SK-N-SH (cell line): ENCODE data around the gene SELENOM. TPM values are rescaled to one million over a fixed set of nuclear protein-coding genes. Genes with fewer than 3 reads are reported as not detected.

Experiments
- CTCF ChIA-PET: fragments of 300-600, 350-600 bp; formaldehyde crosslinking; extraction: SDS; loops from one replicate; lab custom pipeline; 2021; lab: Yijun Ruan, JAX
- POLR2A ChIA-PET: fragments of 350-600 bp; sonication (Branson Sonifier 250); formaldehyde crosslinking; extraction: SDS; loops from one replicate; lab custom pipeline; 2020; ENCODE audit warnings: antibody characterized with exemption, inconsistent platforms; lab: Yijun Ruan, JAX
- DNase-seq: peaks from one replicate; pipeline ENCODE4 v3.0.0; 2012
- H2AFZ ChIP-seq: fragments of 200-600 bp; sonication (generic); 2 replicates; pipeline ENCODE4 v1.8.1; 2016; ENCODE audit warnings: antibody characterized with exemption, mild to moderate bottlenecking, low read depth
- H3F3A ChIP-seq: fragments of 200-600 bp; sonication (generic); replicated peaks from 2 replicates; pipeline ENCODE3; 2016; ENCODE audit warnings: antibody characterized with exemption, mild to moderate bottlenecking; ENCODE audit not compliant: insufficient read depth
- H3K27ac ChIP-seq, 2 experiments: fragments of 200-500 bp in 1 of 2; fragments of 200-600 bp in 1 of 2; sonication (Bioruptor generic) in 1 of 2; sonication (generic), shearing (Covaris generic) in 1 of 2; 2 replicates each; pipeline versions ENCODE4 v1.5.1 to v1.6.1; 2014 to 2016; ENCODE audit warnings: low read depth in 2 of 2, inconsistent platforms in 1 of 2, low read length in 1 of 2, mild to moderate bottlenecking in 1 of 2, mixed read lengths in 1 of 2
- H3K27me3 ChIP-seq: fragments of 200-600 bp; sonication (generic), shearing (Covaris generic); 2 replicates; pipeline ENCODE4 v1.6.1; 2016; ENCODE audit warnings: mixed run types; ENCODE audit not compliant: insufficient read depth
- H3K36me3 ChIP-seq, 2 experiments: fragments of 200-500 bp in 1 of 2; fragments of 200-600 bp in 1 of 2; sonication (Bioruptor generic) in 1 of 2; sonication (generic) in 1 of 2; replicated peaks in 1 of 2; 2 replicates each; pipeline versions ENCODE3 to v1.5.1; 2014 to 2016; ENCODE audit warnings: low read length in 1 of 2, mild to moderate bottlenecking in 1 of 2; ENCODE audit not compliant: insufficient read depth in 2 of 2, control insufficient read depth in 1 of 2
- H3K4me1 ChIP-seq, 2 experiments: fragments of 200-500 bp in 1 of 2; fragments of 200-600 bp in 1 of 2; sonication (Bioruptor generic) in 1 of 2; sonication (generic), shearing (Covaris generic) in 1 of 2; 2 replicates each; pipeline versions ENCODE4 v1.5.1 to v1.6.1; 2014 to 2016; ENCODE audit warnings: low read depth in 1 of 2, low read length in 1 of 2, mixed run types in 1 of 2; ENCODE audit not compliant: insufficient read depth in 2 of 2, control insufficient read depth in 1 of 2
- H3K4me2 ChIP-seq: fragments of 200-600 bp; sonication (generic), shearing (Covaris generic); 2 replicates; pipeline ENCODE4 v1.6.1; 2017; ENCODE audit warnings: mixed run types
- H3K4me3 ChIP-seq, 2 experiments: fragments of 200-500 bp in 1 of 2; fragments of 200-600 bp in 1 of 2; sonication (Bioruptor generic) in 1 of 2; sonication (generic), shearing (Covaris generic) in 1 of 2; 2 replicates each; pipeline versions ENCODE4 v1.5.1 to v1.8.1; 2014 to 2016; ENCODE audit warnings: low read depth in 2 of 2, inconsistent platforms in 1 of 2, low read length in 1 of 2, mild to moderate bottlenecking in 1 of 2, mixed read lengths in 1 of 2, moderate library complexity in 1 of 2
- H3K79me2 ChIP-seq: fragments of 200-600 bp; sonication (generic); 2 replicates; pipeline ENCODE4 v1.8.1; 2017; ENCODE audit warnings: mild to moderate bottlenecking; ENCODE audit not compliant: insufficient read depth
- H3K9ac ChIP-seq: fragments of 200-600 bp; sonication (generic); 2 replicates; pipeline ENCODE4 v1.6.1; 2017; ENCODE audit warnings: mixed run types
- H3K9me2 ChIP-seq: fragments of 200-600 bp; sonication (generic); 2 replicates; pipeline ENCODE4 v1.6.1; 2017; ENCODE audit warnings: mixed run types
- H3K9me3 ChIP-seq: fragments of 200-600 bp; sonication (generic); 2 replicates; pipeline ENCODE4 v1.6.1; 2017; ENCODE audit warnings: mixed run types, mild to moderate bottlenecking, moderate library complexity
- H4K20me1 ChIP-seq: fragments of 200-600 bp; sonication (generic); 2 replicates; pipeline ENCODE4 v1.6.1; 2017; ENCODE audit warnings: mild to moderate bottlenecking, mixed run types; ENCODE audit not compliant: insufficient read depth
- CHD2 ChIP-seq: fragments of 150-350 bp; IDR thresholded peaks from 2 replicates; pipeline ENCODE4 v1.6.1; 2018; ENCODE audit warnings: low read length; ENCODE audit not compliant: partially characterized antibody
- ELF1 ChIP-seq: IDR thresholded peaks from 2 replicates; pipeline ENCODE4 v1.4.0; 2012
- EP300 ChIP-seq, 2 experiments: IDR thresholded peaks; 2 replicates each; pipeline versions ENCODE4 v1.4.0 to v1.6.1; 2012; ENCODE audit warnings: borderline replicate concordance in 1 of 2, low read depth in 1 of 2, low read length in 1 of 2
- FOSL2 ChIP-seq: IDR thresholded peaks from 2 replicates; pipeline ENCODE4 v1.4.0; 2012; ENCODE audit warnings: low read depth, mild to moderate bottlenecking, moderate library complexity, borderline replicate concordance
- FOXM1 ChIP-seq: IDR thresholded peaks from 2 replicates; pipeline ENCODE4 v1.4.0; 2012; ENCODE audit warnings: low read depth, mild to moderate bottlenecking
- GATA2 ChIP-seq: sonication (generic); formaldehyde crosslinking; IDR thresholded peaks from 2 replicates; pipeline ENCODE4 v1.5.0; 2020; ENCODE audit warnings: mild to moderate bottlenecking, missing genetic modification reagents
- JUND ChIP-seq: IDR thresholded peaks from 2 replicates; pipeline ENCODE4 v1.4.0; 2012
- MXI1 ChIP-seq: IDR thresholded peaks from 2 replicates; pipeline ENCODE4 v1.6.1; 2012; ENCODE audit warnings: mild to moderate bottlenecking, low read depth, low read length, improper control_type of control experiment
- NFIC ChIP-seq: IDR thresholded peaks from 2 replicates; pipeline ENCODE4 v1.4.0; 2012; ENCODE audit warnings: borderline replicate concordance
- NRF1 ChIP-seq: IDR thresholded peaks from 2 replicates; pipeline ENCODE4 v1.6.1; 2012; ENCODE audit warnings: low read depth, mild to moderate bottlenecking, low read length
- PBX3 ChIP-seq: IDR thresholded peaks from 2 replicates; pipeline ENCODE4; 2012
- RAD21 ChIP-seq: IDR thresholded peaks from 2 replicates; pipeline ENCODE4 v1.6.1; 2012; ENCODE audit warnings: mild to moderate bottlenecking, low read length
- RCOR1 ChIP-seq: fragments of 150-350 bp; IDR thresholded peaks from 2 replicates; pipeline ENCODE4 v1.6.1; 2017; ENCODE audit warnings: antibody characterized with exemption, low read length
- RXRA ChIP-seq: IDR thresholded peaks from 2 replicates; pipeline ENCODE4 v1.4.0; 2012; ENCODE audit warnings: low read depth, mild to moderate bottlenecking, borderline replicate concordance
- SIN3A ChIP-seq: IDR thresholded peaks from 2 replicates; pipeline ENCODE4 v1.6.1; 2012; ENCODE audit warnings: low read depth, mild to moderate bottlenecking, low read length, moderate library complexity, borderline replicate concordance
- SMC3 ChIP-seq: IDR thresholded peaks from 2 replicates; pipeline ENCODE4 v1.6.1; 2012; ENCODE audit warnings: low read depth, low read length, improper control_type of control experiment
- USF2 ChIP-seq: fragments of 150-350 bp; IDR thresholded peaks from 2 replicates; pipeline ENCODE4 v1.6.1; 2017; ENCODE audit warnings: antibody characterized with exemption, low read length, low read depth, borderline replicate concordance
- WGBS: methylation state at CpG from one replicate; pipeline ENCODE4 v1.1.6; 2017; ENCODE audit warnings: low lambda C conversion rate; 5-methylcytosine and 5-hydroxymethylcytosine counted together
- polyA plus RNA-seq, 3 experiments: library from polyadenylated mRNA; depleted of rRNA; stranded (reverse); fragments of >200 nt; gene quantifications; 2 replicates each; pipeline ENCODE4 v1.2.3, GENCODE V29; 2012
- TF ChIP-seq, protein P1 (sequence below): IDR thresholded peaks from 2 replicates; pipeline ENCODE4 v1.4.0; 2012; ENCODE audit warnings: low read depth, borderline replicate concordance
- TF ChIP-seq, protein P2 (sequence below): IDR thresholded peaks from 2 replicates; pipeline ENCODE4 v1.4.0; 2012; ENCODE audit warnings: low read depth, borderline replicate concordance
- TF ChIP-seq, protein P3 (sequence below): fragments of 200-600 bp; sonication (generic); IDR thresholded peaks from 2 replicates; pipeline ENCODE4 v1.6.1; 2017; ENCODE audit warnings: antibody characterized with exemption, mild to moderate bottlenecking, moderate library complexity

The SELENOM gene
- polyA plus RNA-seq, 1 of the 3 experiments (the other 2 are of a cell fraction) = 117 TPM

GRCh38 chr22:31088233-31088986 is 19.0 kb downstream of the SELENOM start:
- peaks cover 9 to 16% of the 10 kb centered on the region in 2 experiments; a peak in 2 of 4 replicates for H3K4me1 ChIP-seq
- no peak overlapping the region for H3K4me2 ChIP-seq
- TF ChIP-seq SMC3 = no peak
- TF ChIP-seq RCOR1 = no peak
- TF ChIP-seq RXRA = no peak
- no peak for TF ChIP-seq JUND
- TF ChIP-seq, protein P1, sequence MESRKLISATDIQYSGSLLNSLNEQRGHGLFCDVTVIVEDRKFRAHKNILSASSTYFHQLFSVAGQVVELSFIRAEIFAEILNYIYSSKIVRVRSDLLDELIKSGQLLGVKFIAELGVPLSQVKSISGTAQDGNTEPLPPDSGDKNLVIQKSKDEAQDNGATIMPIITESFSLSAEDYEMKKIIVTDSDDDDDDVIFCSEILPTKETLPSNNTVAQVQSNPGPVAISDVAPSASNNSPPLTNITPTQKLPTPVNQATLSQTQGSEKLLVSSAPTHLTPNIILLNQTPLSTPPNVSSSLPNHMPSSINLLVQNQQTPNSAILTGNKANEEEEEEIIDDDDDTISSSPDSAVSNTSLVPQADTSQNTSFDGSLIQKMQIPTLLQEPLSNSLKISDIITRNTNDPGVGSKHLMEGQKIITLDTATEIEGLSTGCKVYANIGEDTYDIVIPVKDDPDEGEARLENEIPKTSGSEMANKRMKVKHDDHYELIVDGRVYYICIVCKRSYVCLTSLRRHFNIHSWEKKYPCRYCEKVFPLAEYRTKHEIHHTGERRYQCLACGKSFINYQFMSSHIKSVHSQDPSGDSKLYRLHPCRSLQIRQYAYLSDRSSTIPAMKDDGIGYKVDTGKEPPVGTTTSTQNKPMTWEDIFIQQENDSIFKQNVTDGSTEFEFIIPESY = no peak
- TF ChIP-seq ELF1 = no peak
- TF ChIP-seq FOSL2 = no peak
- TF ChIP-seq EP300 (IDR thresholded peaks at IDR 0.05; ENCODE audit: borderline replicate concordance in 1 of 2, low read depth in 1 of 2, low read length in 1 of 2) = no peak
- TF ChIP-seq, protein P2, sequence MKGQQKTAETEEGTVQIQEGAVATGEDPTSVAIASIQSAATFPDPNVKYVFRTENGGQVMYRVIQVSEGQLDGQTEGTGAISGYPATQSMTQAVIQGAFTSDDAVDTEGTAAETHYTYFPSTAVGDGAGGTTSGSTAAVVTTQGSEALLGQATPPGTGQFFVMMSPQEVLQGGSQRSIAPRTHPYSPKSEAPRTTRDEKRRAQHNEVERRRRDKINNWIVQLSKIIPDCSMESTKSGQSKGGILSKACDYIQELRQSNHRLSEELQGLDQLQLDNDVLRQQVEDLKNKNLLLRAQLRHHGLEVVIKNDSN = no peak
- no peak for TF ChIP-seq RAD21
- no peak for TF ChIP-seq SIN3A
- TF ChIP-seq USF2 = no peak
- no peak for TF ChIP-seq MXI1
- TF ChIP-seq FOXM1 = no peak
- TF ChIP-seq PBX3 = no peak
- TF ChIP-seq CHD2 = no peak
- no peak for TF ChIP-seq GATA2 (CRISPR knock-in tag)
- TF ChIP-seq, protein P3, sequence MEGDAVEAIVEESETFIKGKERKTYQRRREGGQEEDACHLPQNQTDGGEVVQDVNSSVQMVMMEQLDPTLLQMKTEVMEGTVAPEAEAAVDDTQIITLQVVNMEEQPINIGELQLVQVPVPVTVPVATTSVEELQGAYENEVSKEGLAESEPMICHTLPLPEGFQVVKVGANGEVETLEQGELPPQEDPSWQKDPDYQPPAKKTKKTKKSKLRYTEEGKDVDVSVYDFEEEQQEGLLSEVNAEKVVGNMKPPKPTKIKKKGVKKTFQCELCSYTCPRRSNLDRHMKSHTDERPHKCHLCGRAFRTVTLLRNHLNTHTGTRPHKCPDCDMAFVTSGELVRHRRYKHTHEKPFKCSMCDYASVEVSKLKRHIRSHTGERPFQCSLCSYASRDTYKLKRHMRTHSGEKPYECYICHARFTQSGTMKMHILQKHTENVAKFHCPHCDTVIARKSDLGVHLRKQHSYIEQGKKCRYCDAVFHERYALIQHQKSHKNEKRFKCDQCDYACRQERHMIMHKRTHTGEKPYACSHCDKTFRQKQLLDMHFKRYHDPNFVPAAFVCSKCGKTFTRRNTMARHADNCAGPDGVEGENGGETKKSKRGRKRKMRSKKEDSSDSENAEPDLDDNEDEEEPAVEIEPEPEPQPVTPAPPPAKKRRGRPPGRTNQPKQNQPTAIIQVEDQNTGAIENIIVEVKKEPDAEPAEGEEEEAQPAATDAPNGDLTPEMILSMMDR = no peak
- no peak for TF ChIP-seq NFIC
- no peak for TF ChIP-seq NRF1
- 89% methylated on average over 17 of the region's 26 CpGs for WGBS
- H3K27ac ChIP-seq = no peak overlapping the region
- H3F3A ChIP-seq = no peaks in the 10 kb centered on the region
- no peaks in the 10 kb centered on the region for H3K9me2 ChIP-seq
- H3K9ac ChIP-seq = no peak overlapping the region
- H4K20me1 ChIP-seq = no peaks in the 10 kb centered on the region
- no peaks in the 10 kb centered on the region for H3K27me3 ChIP-seq
- no peak overlapping the region for H2AFZ ChIP-seq
- peaks cover 31% of the 10 kb centered on the region for H3K79me2 ChIP-seq
- peak; percentile 5 for DNase-seq
- H3K9me3 ChIP-seq = no peaks in the 10 kb centered on the region
- POLR2A ChIA-PET = no interaction called here
- H3K36me3 ChIP-seq = peaks cover 6 to 31% of the 10 kb centered on the region in 2 experiments
- no peak overlapping the region for H3K4me3 ChIP-seq
- CTCF ChIA-PET = interaction anchor here (0.6 to 9.4 kb wide), 27 partner anchors 11 to 310 kb away, joined by 3 to 85 read pairs (median 4); partner anchors contain the start of genes INPP5J, PLA2G3 and SELENOM
